ENCODE data around the gene RPS6KL1. TPM values are rescaled to one million over a fixed set of nuclear protein-coding genes. Genes with fewer than 3 reads are reported as not detected.

The RPS6KL1 gene
- total RNA-seq, 1 experiment from 2014 or later: 4.2 TPM

DNA sequence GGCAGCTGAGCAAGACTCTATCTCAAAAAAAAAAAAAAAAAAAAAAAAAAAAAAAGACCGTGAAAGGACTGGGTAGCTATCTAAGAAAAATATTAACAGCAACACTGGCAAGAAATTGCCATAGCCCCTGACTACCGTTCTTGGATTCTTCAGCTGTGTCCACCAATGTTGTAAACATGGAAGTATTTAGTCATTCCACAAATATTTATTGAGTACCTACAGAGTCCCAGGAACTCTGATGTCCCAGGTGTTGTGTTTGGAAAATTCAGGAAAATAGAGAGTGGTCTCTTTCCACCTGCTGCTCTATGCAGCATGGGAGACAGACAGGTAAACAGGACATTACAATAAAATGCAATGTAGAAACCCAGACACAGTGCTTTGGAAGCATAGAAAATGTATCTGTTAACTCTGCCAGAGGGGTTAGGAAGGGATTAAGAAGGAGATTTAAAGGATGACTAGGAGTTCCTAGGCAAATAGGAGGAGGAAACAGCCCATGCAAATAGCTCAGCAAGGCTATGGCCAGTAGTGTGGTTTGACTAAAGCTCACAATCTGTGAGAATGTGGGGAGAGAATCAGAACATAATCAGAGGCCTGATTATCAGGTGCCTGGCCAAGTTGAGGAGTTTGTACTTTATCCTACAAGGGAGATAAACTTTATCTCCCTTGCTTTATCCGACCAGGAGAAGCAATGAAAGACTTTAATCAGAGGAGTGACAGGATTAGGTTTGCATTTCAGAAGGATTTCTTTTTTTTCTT lies 43.5 kb downstream of the RPS6KL1 start:
- H3K27ac ChIP-seq: no peak overlapping the region
- H3K9me2 ChIP-seq (ENCODE audit: insufficient read depth): no peaks in the 10 kb centered on the region
- DNase-seq: no peak
- no TSS peak for BruUV-seq (replicated peaks)
- TF ChIP-seq, protein P1, sequence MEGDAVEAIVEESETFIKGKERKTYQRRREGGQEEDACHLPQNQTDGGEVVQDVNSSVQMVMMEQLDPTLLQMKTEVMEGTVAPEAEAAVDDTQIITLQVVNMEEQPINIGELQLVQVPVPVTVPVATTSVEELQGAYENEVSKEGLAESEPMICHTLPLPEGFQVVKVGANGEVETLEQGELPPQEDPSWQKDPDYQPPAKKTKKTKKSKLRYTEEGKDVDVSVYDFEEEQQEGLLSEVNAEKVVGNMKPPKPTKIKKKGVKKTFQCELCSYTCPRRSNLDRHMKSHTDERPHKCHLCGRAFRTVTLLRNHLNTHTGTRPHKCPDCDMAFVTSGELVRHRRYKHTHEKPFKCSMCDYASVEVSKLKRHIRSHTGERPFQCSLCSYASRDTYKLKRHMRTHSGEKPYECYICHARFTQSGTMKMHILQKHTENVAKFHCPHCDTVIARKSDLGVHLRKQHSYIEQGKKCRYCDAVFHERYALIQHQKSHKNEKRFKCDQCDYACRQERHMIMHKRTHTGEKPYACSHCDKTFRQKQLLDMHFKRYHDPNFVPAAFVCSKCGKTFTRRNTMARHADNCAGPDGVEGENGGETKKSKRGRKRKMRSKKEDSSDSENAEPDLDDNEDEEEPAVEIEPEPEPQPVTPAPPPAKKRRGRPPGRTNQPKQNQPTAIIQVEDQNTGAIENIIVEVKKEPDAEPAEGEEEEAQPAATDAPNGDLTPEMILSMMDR (conservative IDR thresholded peaks at IDR 0.05): no peak
- TF ChIP-seq EZH2 (IDR thresholded peaks at IDR 0.05; ENCODE audit: low read depth): no peak
- H2AFZ ChIP-seq: no peak overlapping the region
- no peaks in the 10 kb centered on the region for H3K9me3 ChIP-seq (ENCODE audit: insufficient read depth, low read depth)
- intact Hi-C loops (cut with micrococcal nuclease; ENCODE audit: unreplicated experiment): loop anchor here (5.0 to 10.0 kb wide), 4 partner anchors 387 to 685 kb away; partner anchors contain the start of genes ISCA2 and NPC2
- H3K4me2 ChIP-seq: no peak overlapping the region
- peaks cover 11% of the 10 kb centered on the region for H3K36me3 ChIP-seq (ENCODE audit: low read depth)
- H3K4me3 ChIP-seq: no peak overlapping the region
- H3K27me3 ChIP-seq (ENCODE audit: insufficient read depth, low read depth): no peaks in the 10 kb centered on the region
- H3F3A ChIP-seq (ENCODE audit: insufficient read depth, low read depth): peaks cover 29% of the 10 kb centered on the region
- peaks cover 29% of the 10 kb centered on the region for H3K79me2 ChIP-seq (ENCODE audit: low read depth)
- H4K20me1 ChIP-seq (ENCODE audit: insufficient read depth): peaks cover 24% of the 10 kb centered on the region
- peaks cover 28% of the 10 kb centered on the region for H3K4me1 ChIP-seq (replicated peaks; ENCODE audit: insufficient read depth)
- POLR2A ChIA-PET (ENCODE audit: unreplicated experiment): interaction anchor here (0.6 kb wide), 2 partner anchors 116 to 529 kb away, joined by 3 read pairs; partner anchors contain the start of gene YLPM1
- CTCF ChIA-PET: interaction anchor here (0.6 to 3.0 kb wide), 11 partner anchors 9 to 240 kb away, joined by 3 to 26 read pairs (median 7); no protein-coding TSS in a partner anchor

DNA sequence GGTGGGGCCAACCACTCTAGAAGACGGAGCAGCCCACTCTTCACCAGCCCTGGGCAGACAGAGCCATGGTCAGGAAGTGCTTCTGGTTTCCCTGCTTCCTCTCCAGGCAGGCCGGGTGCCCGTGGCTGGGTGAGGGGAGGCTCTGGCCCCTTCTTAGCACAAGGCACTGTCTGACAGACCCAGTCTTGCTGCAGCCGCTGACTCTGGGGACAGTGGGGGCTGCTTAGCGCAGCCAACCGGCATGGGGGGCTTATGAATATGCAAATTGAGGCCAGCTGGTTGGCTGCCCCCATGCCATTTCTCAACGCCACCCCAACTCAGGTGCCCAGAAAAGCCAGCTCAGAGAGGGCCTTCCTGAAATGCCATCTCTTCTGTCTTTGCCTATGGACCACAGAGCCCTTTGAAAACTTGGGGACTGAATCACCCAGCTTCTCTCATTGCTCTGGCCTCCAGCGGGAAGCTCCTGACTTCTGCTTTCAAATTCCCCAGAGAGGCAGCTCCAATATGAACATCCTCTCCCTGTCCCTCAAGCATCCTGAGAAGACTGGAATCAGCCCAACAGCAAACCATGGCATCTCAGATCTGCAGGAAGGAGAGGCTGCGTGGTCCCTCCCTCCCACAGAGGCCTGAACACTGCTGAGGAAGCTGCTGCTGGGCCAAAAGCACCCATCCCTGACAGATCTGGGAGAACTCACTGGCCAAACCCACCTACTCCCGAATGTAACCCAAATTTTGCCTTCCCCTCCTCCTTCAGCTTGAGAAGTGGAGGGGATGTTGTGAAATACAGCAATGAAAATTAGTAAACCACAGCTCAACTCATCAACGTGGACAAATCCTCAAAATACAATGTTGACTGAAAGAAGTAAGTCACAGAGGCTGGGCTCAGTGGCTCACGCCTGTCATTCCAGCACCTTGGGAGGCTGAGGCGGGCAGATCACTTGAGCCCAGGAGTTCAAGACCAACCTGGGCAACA lies 46.8 kb downstream of the RPS6KL1 start, which contains the start of gene PROX2:
TSS of gene PROX2 (minus strand) at position 205 of the 973 bp plus-strand sequence. CDS start 12,311 bp downstream, outside the sequence.
- Histone ChIP-seq H3F3A (ENCODE audit: insufficient read depth, low read depth) (peaks cover 14% of the 10 kb centered on the region; the same call in 1 of the 2 replicates), H3K4me1 (replicated peaks; ENCODE audit: insufficient read depth) (peaks cover 6% of the 10 kb centered on the region), H4K20me1 (ENCODE audit: insufficient read depth) (no peaks in the 10 kb centered on the region), H3K9me2 (ENCODE audit: insufficient read depth) (no peaks in the 10 kb centered on the region), H3K9me3 (ENCODE audit: insufficient read depth, low read depth) (no peaks in the 10 kb centered on the region), H3K4me2 (no peak within 1 kb of the TSS), H3K4me3 (no peak within 1 kb of the TSS), H2AFZ (no peak within 1 kb of the TSS), H3K27ac (no peak within 1 kb of the TSS), H3K27me3 (ENCODE audit: insufficient read depth, low read depth) (no peaks in the 10 kb centered on the region), H3K79me2 (ENCODE audit: low read depth) (no peaks in the 10 kb centered on the region), H3K36me3 (ENCODE audit: low read depth) (no peaks in the 10 kb centered on the region)
- TF ChIP-seq, protein P1 (conservative IDR thresholded peaks at IDR 0.05): no peak
- no peak for TF ChIP-seq EZH2 (IDR thresholded peaks at IDR 0.05; ENCODE audit: low read depth)
- ChIA-PET POLR2A (ENCODE audit: unreplicated experiment) (interaction anchor here (0.6 kb wide), 1 partner anchor 91 kb away, joined by 4 read pairs; no protein-coding TSS in a partner anchor), CTCF (interaction anchor here (0.6 to 1.7 kb wide), 5 partner anchors 22 to 1895 kb away, joined by 3 to 6 read pairs (median 4); no protein-coding TSS in a partner anchor)
- intact Hi-C loops (cut with micrococcal nuclease; ENCODE audit: unreplicated experiment): no loop called here
- no TSS peak for BruUV-seq (replicated peaks)
- DNase-seq: no peak

DNA sequence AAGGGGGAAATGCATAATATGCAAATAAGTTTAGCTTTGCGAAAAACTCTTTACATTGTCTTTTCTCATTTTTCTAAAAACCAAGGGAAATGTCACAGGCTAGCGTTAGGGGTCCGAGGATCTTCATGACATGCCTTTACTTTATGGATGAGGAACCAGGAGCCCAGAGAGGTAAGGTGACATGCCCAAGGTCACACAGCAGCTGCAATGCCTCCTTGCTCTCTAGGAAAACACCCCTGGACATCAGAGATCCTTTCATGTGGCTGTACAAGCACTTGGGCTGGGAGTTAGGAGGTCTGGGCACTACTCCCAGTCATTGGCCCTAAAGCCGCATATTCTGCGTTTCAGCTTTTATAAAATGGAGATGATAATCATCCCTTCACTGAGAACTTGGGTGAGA lies 47.9 kb downstream of the RPS6KL1 start:
- H3K36me3 ChIP-seq (ENCODE audit: low read depth): no peaks in the 10 kb centered on the region
- H3K4me1 ChIP-seq (replicated peaks; ENCODE audit: insufficient read depth): no peaks in the 10 kb centered on the region
- TF ChIP-seq, protein P1 (conservative IDR thresholded peaks at IDR 0.05): no peak
- TF ChIP-seq EZH2 (IDR thresholded peaks at IDR 0.05; ENCODE audit: low read depth): no peak
- no peak overlapping the region for H3K4me3 ChIP-seq
- H2AFZ ChIP-seq: no peak overlapping the region
- no peaks in the 10 kb centered on the region for H3K9me3 ChIP-seq (ENCODE audit: insufficient read depth, low read depth)
- peaks cover 13% of the 10 kb centered on the region; the same call in 1 of the 2 replicates for H3F3A ChIP-seq (ENCODE audit: insufficient read depth, low read depth)
- H3K4me2 ChIP-seq: no peak overlapping the region
- no peaks in the 10 kb centered on the region for H4K20me1 ChIP-seq (ENCODE audit: insufficient read depth)
- no peak overlapping the region for H3K27ac ChIP-seq
- ChIA-PET CTCF (interaction anchor here (1.2 to 1.7 kb wide), 2 partner anchors 31 to 70 kb away, joined by 3 to 6 read pairs; no protein-coding TSS in a partner anchor), POLR2A (ENCODE audit: unreplicated experiment) (interaction anchor here (0.7 kb wide), 1 partner anchor 16 kb away, joined by 6 read pairs; no protein-coding TSS in a partner anchor)
- no peaks in the 10 kb centered on the region for H3K27me3 ChIP-seq (ENCODE audit: insufficient read depth, low read depth)
- H3K9me2 ChIP-seq (ENCODE audit: insufficient read depth): no peaks in the 10 kb centered on the region
- DNase-seq: no peak
- no peaks in the 10 kb centered on the region for H3K79me2 ChIP-seq (ENCODE audit: low read depth)
- no TSS peak for BruUV-seq (replicated peaks)
- intact Hi-C loops (cut with micrococcal nuclease; ENCODE audit: unreplicated experiment): no loop called here

Data from PC-9 (cell line).